SIG-M5 treated with dmso at 0.1 percent for 504 hours (cell line): ENCODE results near the gene LTB4R.

ENCODE experiments used
- DNase-seq: peaks from one replicate; lab custom pipeline; 2025; ENCODE audit not compliant: unreplicated experiment; lab: John Stamatoyannopoulos, UW

Gene LTB4R

GRCh38 chr14:24300326-24300980 is 10.8 kb upstream of the LTB4R start:
- no peak for DNase-seq

- no peak for DNase-seq
Measured at GRCh38 chr14:24304019-24304387, 7.3 kb upstream of the LTB4R start.

DNA sequence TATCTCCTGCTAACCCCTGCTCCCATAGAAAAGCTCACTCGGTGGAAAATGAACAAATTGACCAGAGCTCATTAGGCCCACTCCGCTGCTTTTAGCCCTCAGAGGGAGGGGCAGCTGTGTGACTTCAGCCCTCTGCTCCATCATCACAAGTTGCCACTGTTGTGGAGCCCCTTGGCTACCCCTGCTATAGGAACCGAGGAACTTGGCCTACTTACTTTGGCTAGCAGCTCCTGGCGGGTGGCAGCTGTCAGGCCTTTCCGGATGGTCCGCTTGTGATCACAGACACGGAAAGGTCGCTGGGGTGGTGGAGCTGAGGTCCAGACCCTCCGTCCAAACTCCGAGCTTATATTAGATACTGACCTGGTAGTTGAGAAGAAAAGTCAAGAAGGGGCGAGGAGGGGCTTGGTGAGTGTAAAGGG is 4.1 kb upstream of the LTB4R start:
- no peak for DNase-seq

- DNase-seq = peak; percentile 66
Measured at GRCh38 chr14:24307575-24308341, 3.5 kb upstream of the LTB4R start, which contains the start of gene CIDEB. Gene CIDEB (minus strand): TSS chr14:24307977. CDS start chr14:24307858, 119 bp downstream.

DNA sequence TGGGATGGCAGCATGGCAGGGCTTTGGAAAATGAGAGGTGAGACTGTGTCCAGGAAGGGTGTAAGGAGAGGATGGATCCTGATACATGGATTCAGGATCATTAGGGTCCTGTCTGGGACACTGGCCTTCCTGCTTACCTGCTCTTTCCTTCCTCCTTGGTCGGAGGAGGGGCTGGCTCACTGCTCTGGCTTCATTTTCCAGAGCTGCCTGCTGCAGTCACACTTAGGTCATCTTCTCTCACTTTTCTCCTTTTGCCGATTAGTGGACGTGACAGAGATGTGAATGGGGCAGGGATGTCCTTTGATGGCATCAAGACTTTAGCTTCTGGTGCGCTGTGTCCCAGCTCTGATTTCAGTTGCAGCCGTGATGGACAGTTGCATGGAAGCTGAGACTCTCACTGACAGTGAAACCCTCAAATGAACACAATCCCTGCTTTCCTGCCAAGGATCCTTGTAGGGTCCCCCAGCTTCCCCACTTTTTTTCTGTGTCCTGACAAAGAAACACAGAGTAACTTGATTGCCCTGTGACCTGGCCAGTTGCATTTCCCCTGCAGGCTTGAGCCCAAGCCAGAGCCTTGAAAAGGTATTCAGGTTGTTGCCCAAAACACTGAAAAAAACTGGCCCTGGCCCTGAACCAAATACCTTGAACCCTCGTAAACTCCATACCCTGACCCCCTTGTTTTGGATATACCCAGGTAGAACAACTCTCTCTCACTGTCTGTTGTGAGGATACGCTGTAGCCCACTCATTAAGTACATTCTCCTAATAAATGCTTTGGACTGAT is 2.8 kb upstream of the LTB4R start:
- no peak for DNase-seq

- DNase-seq = no peak
Measured at GRCh38 chr14:24309538-24310264, 1.6 kb upstream of the LTB4R start, which contains the start of gene LTB4R2. Gene LTB4R2 (plus strand): TSS chr14:24310140. CDS start chr14:24310665, 525 bp downstream.

GRCh38 chr14:24310265-24310645 is 1.0 kb upstream of the LTB4R start:
- DNase-seq = no peak

DNA sequence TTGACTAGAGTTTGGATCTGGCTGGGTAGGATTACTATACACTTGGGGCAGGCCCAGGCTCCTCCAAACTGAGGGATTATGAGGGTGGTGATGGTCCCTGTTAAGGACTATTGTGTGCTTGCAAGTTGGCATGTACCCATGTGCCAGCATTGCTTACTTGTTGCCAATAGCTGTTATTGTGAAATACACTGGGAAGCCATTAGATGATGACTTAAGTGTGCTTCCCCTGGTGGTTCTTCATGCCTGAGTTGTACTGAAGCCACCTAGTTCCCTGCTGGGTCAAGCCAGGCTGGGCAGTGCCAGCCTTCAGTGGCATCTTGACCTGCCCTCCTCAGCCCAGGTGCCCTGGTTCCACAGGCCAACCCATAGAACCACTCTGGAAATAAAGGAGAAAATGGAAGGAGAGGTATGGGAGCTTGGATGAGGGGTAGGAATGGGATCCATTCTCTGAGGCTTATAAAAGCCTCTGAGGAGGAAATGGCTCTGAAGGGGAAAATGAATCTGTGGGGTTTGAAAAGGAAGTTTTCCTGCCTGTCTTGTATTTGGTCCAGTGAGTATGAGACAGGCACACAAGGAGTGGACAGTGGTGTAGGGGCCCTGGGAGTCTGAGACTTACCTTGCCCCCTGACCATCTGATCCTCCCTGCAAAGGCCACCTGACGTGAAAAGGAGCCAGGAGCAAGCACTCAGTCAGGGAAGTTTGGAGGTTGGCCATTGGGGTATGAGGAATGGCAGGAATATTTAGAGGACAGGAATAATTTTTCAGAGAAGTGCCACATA is 724 bp downstream of the LTB4R start:
- peak; percentile 25 for DNase-seq

DNA sequence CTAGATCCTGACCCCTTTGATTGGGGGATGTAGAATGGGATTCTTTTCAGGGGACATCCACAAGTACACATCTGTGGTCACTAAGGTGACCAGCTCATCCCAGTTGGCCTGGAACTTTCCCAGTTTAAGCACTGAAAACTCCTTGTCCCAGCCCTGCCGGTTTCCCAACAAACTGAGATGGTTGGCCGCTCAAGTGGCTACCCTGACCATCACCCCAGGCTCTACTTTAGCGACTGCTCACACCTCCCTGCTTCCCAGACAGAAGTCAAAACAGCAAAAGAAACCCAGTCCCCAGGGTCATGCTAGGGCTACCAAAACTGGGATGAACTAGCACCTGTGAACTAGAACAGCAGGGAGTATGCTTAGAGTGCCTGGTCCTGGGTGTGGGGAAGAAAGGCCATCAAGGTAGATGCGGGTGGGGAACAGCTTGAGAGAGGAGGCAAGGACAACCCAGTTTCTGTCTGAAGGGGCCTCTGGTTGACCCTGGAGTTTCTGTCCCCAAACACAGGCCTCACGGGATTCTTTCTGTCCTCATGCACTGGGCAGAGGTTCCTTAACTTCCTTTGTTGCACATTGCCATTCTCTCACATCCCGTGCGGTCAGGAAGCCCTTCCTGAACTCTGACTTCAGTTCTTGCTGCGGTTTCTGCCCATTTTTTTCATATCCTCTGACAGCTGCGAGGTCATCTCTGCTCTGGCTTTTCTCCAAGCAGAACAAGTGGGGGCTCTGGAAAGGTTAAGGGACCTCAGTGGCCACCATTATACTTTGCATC is 1.6 kb downstream of the LTB4R start:
- DNase-seq = peak; percentile 70

DNA sequence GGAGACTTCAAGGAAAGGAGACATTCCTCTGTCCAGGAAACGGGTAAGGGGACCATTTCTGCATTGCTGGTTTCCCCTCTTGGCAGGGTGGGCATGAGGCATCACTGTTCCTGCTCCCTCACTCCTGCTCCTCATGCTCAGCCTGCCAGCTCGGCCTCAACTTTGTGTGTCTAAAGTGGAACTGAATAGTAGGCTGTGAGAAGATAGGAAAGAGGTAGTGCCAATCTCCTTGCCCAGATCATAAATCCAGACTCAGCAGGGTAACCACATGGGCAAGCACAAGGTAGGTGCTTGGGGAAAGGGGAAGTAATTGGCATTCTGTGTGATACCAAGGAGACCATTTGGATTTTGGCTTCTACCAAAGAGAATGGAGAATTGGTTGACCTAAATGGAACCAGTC is 2.6 kb downstream of the LTB4R start:
- no peak for DNase-seq

- DNase-seq = no peak
Measured at GRCh38 chr14:24314377-24315193, 3.3 kb downstream of the LTB4R start.

GRCh38 chr14:24315243-24315806 is 4.0 kb downstream of the LTB4R start:
- no peak for DNase-seq

- no peak for DNase-seq
Measured at GRCh38 chr14:24315807-24316596, 4.7 kb downstream of the LTB4R start.

DNA sequence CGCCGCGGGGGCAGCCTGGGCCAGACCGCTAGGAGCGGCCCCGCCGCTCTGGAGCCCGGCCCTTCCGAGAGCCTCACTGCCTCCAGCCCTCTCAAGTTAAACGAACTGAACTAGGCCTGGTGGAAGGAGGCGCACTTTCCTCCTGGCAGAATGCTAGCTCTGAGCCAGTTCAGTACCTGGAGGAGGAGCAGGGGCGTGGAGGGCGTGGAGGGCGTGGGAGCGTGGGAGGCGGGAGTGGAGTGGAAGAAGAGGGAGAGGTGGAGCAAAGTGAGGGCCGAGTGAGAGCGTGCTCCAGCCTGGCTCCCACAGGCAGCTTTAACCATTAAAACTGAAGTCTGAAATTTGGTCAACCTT is 5.3 kb downstream of the LTB4R start:
- DNase-seq = no peak

DNA sequence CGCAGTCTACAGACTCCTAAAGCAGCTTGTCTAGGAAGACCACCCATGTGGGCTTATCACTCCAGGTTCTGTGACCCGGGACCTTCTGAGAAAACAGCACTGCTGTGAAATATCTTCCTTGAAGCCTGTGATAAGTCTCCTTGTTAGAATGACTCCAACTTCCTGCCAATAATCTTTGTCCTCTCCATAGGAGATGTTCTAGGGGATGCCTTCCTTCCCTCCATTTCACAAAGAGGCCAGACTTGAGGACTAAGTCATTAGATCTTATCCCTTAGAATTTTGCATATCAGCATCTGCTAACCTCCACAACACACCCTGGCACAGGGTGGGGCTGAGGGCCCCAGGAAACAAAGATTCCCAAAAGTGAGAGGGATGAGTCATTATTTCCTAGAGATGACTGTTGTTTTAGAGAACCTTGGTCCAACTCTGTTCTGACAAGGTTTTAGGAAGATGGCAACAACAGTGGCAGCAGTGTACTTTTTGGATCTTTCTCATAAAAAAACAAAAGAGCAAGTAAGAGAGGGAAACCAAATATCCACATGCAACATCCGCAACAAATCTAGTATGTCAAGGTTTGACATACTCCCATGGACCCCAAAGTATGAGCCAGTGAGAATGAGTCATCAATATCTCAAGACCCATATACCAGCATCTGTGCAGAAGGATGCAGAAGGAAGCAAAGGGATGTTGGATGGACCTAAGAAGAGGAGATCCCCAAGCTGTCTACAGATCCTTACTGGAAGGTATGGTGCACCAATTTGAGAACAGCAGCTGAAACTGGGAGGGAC is 6.0 kb downstream of the LTB4R start:
- DNase-seq = no peak

GRCh38 chr14:24321212-24321975 is 10.1 kb downstream of the LTB4R start:
- DNase-seq = no peak
